Psoas muscle (tissue), 8 donors: ENCODE measurements around the gene NANS. TPM values are rescaled to one million over a fixed set of nuclear protein-coding genes. Genes with fewer than 3 reads are reported as not detected.

ENCODE experiments used
- ATAC-seq, 4 donors: fragments of 200-7000 bp; cut with Tn5 transposase; one replicate each; pipeline ENCODE4 v1.9.1; 2020; ENCODE audit warnings: moderate library complexity in 3 of 4, mild to moderate bottlenecking in 2 of 4
- DNase-seq, 2 donors: peaks; one replicate each; pipeline ENCODE4 v3.0.0-alpha.2; 2020
- H3K27ac ChIP-seq: fragments of 200-600 bp; one replicate; pipeline ENCODE4 v1.8.0; 2022
- H3K27me3 ChIP-seq, 3 donors: fragments of 200-600 bp in 1 of 3; one replicate each; pipeline versions ENCODE4 v1.6.1 to v1.8.0; 2013 to 2022; ENCODE audit warnings: low read length in 2 of 3, mild to moderate bottlenecking in 2 of 3, moderate library complexity in 1 of 3; ENCODE audit not compliant: insufficient read depth in 3 of 3
- H3K36me3 ChIP-seq, 2 donors: fragments of 200-600 bp in 1 of 2; one replicate each; pipeline versions ENCODE4 v1.6.1 to v1.8.0; 2013 to 2022; ENCODE audit warnings: low read depth in 1 of 2, mild to moderate bottlenecking in 1 of 2, moderate library complexity in 1 of 2; ENCODE audit not compliant: insufficient read depth in 1 of 2
- H3K4me1 ChIP-seq: fragments of 200-600 bp; one replicate; pipeline ENCODE4 v1.8.0; 2022
- H3K4me3 ChIP-seq: fragments of 200-600 bp; one replicate; pipeline ENCODE4 v1.8.0; 2022; ENCODE audit warnings: mild to moderate bottlenecking
- H3K9me3 ChIP-seq: fragments of 200-600 bp; one replicate; pipeline ENCODE4 v1.8.0; 2022
- WGBS, 3 donors: extraction: QIAGEN DNeasy Blood & Tissue Kit; methylation state at CpG; one replicate each; pipeline versions ENCODE4 v1.1.6 to v1.1.7; 2013; 5-methylcytosine and 5-hydroxymethylcytosine counted together
- intact Hi-C, 2 donors: fragments of 100-400 bp; cut with DNase I; formaldehyde crosslinking; loops; one replicate each; pipeline versions ENCODE4 v1.11.0 to v1.14.2; 2022
- polyA plus RNA-seq, 3 donors: library from polyadenylated mRNA; stranded (reverse); fragments of 200-250 nt; gene quantifications; one replicate each; pipeline ENCODE4 v1.2.3, GENCODE V29; 2013
- total RNA-seq, 4 donors: library from RNA; stranded (reverse); fragmentation: NEBNext Ultra II Directional in 2 of 4; extraction: Animal tissue kit (Norgen Biotek cat#: 25700) in 2 of 4; gene quantifications; one replicate each; pipeline versions ENCODE4 v1.2.1 to v1.2.4, GENCODE V29; 2021 to 2023
- TF ChIP-seq, protein P1 (sequence below): fragments of 200-600 bp; IDR thresholded peaks from one replicate; pipeline ENCODE4 v1.8.0; 2022; ENCODE audit warnings: antibody characterized with exemption
- donor health status: healthy with polysubstance abuse.
- donor health status: DM: no; HTN: no; CAD: no; lungs with moderate emphysema.
- donor health status: Bipolar disorder and iron deficiency.
- donor health status: healthy.
- donor health status: DM: yes; HTN: yes; CAD: no.
- donor health status: DM: no; HTN: no; CAD: no.
- donor health status: DM: no; HTN: no; CAD: no.
- donor health status: DM: yes; HTN: yes; CAD: no.

Gene NANS
- total and polyA plus RNA-seq, 7 donors: 21.1 to 168 (median 33.2) TPM

DNA sequence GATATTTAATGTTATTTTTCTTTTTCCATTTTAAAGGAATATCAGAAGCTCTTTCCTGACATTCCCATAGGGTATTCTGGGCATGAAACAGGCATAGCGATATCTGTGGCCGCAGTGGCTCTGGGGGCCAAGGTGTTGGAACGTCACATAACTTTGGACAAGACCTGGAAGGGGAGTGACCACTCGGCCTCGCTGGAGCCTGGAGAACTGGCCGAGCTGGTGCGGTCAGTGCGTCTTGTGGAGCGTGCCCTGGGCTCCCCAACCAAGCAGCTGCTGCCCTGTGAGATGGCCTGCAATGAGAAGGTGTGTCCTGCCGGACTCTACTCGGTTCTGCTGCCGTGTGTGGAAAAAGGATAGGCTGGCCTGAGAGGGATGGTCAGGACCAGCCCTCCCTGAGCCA is 24.2 kb downstream of the NANS start:
- intact Hi-C loops: no loop called here
- TF ChIP-seq, protein P1, sequence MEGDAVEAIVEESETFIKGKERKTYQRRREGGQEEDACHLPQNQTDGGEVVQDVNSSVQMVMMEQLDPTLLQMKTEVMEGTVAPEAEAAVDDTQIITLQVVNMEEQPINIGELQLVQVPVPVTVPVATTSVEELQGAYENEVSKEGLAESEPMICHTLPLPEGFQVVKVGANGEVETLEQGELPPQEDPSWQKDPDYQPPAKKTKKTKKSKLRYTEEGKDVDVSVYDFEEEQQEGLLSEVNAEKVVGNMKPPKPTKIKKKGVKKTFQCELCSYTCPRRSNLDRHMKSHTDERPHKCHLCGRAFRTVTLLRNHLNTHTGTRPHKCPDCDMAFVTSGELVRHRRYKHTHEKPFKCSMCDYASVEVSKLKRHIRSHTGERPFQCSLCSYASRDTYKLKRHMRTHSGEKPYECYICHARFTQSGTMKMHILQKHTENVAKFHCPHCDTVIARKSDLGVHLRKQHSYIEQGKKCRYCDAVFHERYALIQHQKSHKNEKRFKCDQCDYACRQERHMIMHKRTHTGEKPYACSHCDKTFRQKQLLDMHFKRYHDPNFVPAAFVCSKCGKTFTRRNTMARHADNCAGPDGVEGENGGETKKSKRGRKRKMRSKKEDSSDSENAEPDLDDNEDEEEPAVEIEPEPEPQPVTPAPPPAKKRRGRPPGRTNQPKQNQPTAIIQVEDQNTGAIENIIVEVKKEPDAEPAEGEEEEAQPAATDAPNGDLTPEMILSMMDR: no peak
- no peaks in the 10 kb centered on the region for H3K9me3 ChIP-seq
- H3K27me3 ChIP-seq: no peaks in the 10 kb centered on the region
- H3K4me3 ChIP-seq: no peak overlapping the region
- ATAC-seq (no peak), DNase-seq (no peak)
- no peaks in the 10 kb centered on the region for H3K4me1 ChIP-seq
- H3K27ac ChIP-seq: no peak overlapping the region
- H3K36me3 ChIP-seq: peaks cover 4 to 76% of the 10 kb centered on the region in 2 donors
- 94 to 96% (median 95%) methylated on average over 12 of the region's 12 CpGs for WGBS, 3 donors

DNA sequence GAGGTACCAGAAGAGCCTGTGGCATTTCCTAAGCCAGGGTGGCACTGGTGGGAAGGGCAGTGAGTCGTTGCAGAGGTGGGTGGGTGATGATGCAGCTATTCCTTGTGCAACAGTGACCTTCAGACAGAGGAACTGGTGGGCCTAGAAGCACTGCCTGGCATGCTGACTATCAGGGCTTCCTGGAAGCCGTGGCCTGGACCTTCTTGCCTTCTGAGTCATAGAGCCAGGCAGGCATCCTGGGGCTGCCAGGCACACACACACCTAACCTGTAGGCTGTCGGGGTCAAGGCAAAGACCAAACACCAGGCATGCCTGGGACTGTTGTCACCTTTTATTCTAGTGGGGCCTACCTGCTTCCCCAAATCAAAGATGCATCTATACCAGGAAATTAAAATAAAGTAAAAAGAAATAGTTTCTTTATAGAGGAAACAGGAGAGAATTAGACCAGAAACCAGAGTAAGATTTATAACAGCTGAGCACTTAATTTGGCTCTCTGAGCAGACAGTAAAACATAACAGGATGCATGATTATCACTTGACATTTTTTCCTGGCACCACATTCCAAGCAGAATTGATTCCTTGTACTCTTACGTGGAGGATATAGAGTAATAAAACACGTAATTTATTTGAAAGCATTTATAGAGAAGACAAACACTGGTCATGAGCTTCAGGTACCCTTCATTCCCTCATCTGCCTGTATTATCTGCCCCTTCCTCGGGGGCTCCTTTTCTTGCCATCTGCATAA is 25.1 kb downstream of the NANS start:
- Histone ChIP-seq H3K9me3 (no peaks in the 10 kb centered on the region), H3K4me1 (no peaks in the 10 kb centered on the region), H3K36me3 (peaks cover 4 to 76% of the 10 kb centered on the region in 2 donors), H3K27me3 (no peaks in the 10 kb centered on the region), H3K27ac (no peak overlapping the region), H3K4me3 (no peak overlapping the region)
- intact Hi-C loops: no loop called here
- 72 to 76% (median 74%) methylated on average over 6 of the region's 6 CpGs for WGBS, 3 donors
- DNase-seq: no peak
- TF ChIP-seq, protein P1: no peak
- ATAC-seq: peak; percentile 49 to 87 (median 64)

DNA sequence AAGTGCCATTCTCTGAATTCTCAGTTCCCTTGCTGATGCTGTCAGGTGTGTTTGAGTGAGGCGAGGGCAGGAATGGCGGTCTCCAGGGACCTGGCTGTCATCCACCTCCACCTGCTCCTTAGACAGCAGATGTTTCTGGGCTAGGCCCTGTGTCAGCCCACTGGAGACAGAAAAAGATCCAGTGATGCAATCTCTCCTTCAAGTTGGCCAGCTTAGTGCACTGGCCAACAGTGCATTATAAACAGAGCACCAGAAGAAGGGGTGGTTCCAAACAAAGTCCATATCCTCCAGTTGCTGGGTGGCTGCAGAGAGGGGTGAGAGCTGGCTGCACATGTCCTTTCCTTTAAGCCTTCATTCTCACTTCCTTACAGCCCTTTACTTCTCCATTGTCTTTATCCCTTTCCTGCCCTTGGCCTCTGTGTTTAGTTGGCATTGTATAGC is 26.5 kb downstream of the NANS start:
- TF ChIP-seq, protein P1: no peak
- Histone ChIP-seq H3K4me1 (no peaks in the 10 kb centered on the region), H3K27ac (no peak overlapping the region), H3K9me3 (no peaks in the 10 kb centered on the region), H3K4me3 (no peak overlapping the region), H3K27me3 (peaks cover 0 to 8% (median 3%) of the 10 kb centered on the region in 3 donors), H3K36me3 (peaks cover 4 to 67% of the 10 kb centered on the region in 2 donors)
- intact Hi-C loops: no loop called here
- WGBS, 3 donors: 78 to 94% (median 87%) methylated on average over 2 of the region's 2 CpGs
- ATAC-seq (peak in 3 of 4 donors; percentile 37 to 42 (median 39)), DNase-seq (no peak)

DNA sequence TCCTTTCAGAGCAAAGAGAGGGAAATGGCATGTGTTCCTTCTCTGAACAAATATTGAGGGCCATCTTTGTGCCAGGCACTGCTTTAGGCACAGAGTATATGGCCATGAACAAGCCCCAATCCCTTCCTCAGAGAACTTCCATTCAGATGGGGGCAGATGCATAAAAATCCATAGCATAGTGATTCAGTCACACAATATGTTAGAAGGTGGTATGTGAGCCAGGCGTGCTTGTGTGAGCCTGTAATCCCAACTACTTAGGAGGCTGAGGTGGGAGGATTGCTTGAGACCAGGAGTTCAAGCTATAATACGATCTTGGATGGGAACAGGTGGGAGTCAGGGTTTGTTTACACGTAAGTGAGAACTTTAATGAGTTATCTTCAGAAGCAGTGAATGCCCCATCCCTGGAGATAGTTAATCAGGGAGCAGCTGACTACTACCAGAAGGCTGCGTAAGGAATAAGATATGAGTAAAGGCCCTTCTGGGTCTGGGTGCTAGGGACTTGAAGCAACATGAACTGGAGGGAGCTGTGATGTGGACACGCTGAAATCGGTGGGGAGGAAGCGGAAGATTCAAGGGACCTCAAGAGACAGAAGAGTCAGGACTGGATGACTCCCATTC is 27.1 kb downstream of the NANS start:
- H3K27ac ChIP-seq: no peak overlapping the region
- peaks cover 0 to 9% (median 3%) of the 10 kb centered on the region in 3 donors for H3K27me3 ChIP-seq
- TF ChIP-seq, protein P1: no peak
- ATAC-seq (no peak), DNase-seq (no peak)
- H3K4me1 ChIP-seq: no peaks in the 10 kb centered on the region
- WGBS, 3 donors: 82 to 95% (median 89%) methylated on average over 7 of the region's 7 CpGs
- H3K9me3 ChIP-seq: no peaks in the 10 kb centered on the region
- intact Hi-C loops: no loop called here
- H3K4me3 ChIP-seq: no peak overlapping the region
- H3K36me3 ChIP-seq: peaks cover 4 to 62% of the 10 kb centered on the region in 2 donors
